Measurements from ENCODE around the gene SIN3B.

- TF ChIP-seq GATA3 (IDR thresholded peaks at IDR 0.05; ENCODE audit: low read depth, low read length) (no peak), GATA2 (IDR thresholded peaks at IDR 0.05; ENCODE audit: low read depth, low read length) (no peak)
Observed at GRCh38 chr19:16892436-16892835, 63.2 kb downstream of the SIN3B start.
